ENCODE measurements around the gene TNFRSF1A. TPM values are rescaled to one million over a fixed set of nuclear protein-coding genes. Genes with fewer than 3 reads are reported as not detected.

The TNFRSF1A gene
- 93.4 and 152 TPM in 2 replicates for total RNA-seq

DNA sequence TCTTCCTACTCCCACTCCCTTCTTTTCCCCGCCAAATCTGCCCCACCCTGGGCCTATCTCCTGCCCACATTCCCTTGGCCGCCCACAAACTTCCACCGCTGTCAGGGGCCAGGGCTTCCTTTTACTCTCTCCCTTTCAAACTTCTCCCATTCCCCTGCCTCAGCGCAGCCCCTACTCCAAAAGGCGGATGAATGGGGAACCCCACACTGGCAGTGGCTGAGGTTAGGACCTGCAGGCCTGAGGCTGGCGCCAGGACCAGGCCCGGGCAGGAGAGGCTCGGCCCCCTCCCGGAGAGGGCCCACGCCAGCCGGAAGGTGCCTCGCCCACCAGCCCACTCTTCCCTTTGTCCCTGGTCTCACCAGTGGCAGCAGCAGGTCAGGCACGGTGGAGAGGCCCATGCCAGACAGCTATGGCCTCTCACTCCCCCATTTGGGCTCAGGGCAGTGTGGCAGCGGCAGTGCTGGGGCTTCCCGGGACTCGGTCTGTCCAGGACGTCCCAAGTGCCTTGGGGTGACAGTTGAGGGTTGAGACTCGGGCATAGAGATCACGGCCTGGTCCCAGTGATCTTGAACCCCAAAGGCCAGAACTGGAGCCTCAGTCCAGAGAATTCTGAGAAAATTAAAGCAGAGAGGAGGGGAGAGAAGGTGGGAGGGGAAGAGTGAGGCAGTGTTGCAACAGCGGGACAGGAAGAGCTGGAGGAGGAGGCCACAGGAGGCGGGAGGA lies at the start of gene TNFRSF1A:
Gene TNFRSF1A, minus strand, starts transcription at position 660 of the 723 bp plus-strand sequence. Its CDS starts 262 bp downstream, at position 398.

DNA sequence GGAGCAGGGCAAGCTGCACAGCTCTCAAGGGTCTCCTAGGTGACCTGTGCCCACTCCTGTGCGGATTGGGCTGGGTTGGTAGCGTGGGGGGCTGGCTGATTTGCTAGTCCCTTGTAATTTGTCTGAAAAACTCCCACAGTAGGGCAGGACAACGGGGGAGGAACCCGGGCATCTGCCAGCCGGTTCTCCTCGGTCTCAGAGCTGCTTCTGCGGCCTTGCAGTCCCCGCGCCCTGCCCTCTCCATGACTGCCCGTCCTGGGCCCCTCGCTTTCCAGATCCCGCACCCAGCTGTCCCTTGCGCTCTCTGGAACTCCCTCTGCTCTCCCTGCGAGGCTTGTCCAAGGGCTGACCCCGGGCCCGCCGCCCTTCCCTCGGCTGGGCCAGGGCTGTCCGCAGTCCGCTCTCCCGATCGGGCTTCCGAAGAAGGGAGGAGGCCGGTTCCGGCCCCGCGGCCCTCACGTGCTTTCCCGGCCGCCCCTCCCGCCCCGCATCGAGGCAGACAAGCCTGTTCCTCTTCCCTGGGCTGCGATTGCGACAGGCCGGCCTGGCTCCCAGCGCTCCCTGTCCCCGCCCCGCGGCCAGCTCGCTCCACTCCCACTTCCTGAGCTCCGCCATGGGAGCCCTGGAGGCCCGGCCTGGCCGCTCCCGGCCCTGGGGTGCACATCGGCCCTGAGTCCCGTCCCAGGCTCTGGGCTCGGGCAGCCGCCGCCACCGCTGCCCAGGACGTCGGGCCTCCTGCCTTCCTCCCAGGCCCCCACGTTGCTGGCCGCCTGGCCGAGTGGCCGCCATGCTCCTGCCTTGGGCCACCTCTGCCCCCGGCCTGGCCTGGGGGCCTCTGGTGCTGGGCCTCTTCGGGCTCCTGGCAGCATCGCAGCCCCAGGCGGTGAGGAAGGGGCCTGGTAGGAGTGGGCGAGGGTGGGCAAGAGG lies 42.0 kb upstream of the TNFRSF1A start, which contains the start of gene LTBR:
Gene LTBR, plus strand, starts transcription at position 591 of the 927 bp plus-strand sequence. Its CDS starts 197 bp downstream, at position 788.

DNA sequence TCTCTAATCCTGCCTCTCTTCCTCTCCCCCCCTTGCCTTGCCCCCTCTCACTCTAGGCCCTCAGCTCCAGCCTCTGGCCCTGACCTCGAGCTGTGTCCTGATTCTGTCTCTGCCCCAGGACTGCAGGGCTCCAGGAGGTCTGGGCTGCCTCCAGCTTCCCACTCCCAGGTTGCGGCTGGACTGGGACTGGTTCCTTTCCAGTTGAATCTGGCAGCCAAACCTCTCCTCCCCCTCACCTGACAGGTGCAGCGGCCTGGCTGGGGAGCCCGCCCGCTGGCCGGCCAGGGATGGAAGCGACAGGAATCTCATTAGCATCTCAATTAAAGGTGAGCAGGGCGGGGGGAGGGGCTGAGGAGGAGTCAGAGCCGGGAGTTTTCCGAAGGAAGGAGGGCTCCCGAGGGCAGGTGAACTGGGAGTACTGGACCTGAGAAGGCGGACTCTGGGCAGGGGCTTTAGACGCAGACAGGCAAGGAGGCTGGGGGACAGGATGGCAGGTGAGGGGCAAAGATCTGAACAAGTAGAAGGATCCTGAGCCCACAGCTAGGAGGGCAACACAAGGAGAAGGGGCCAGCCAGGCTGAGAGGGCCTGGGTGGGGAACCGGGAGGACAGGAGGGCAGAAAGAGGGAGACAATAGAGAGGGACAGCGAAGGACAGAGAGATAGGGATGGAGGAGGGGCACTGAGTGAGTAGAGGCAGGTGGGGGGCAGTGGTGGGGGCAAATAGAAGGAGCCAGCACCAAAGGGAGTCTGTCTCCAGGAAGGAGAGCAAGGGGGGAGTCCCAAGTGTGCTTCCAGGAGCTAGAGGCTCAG lies 33.6 kb upstream of the TNFRSF1A start, which contains the start of gene SCNN1A:
Gene SCNN1A, minus strand, starts transcription at position 295 of the 810 bp plus-strand sequence. CDS start 780 bp downstream, outside the sequence.

Other genes with a start within 250 kb of the TNFRSF1A start
- 0.83 and 1.5 TPM in 2 replicates for gene VWF, start 217.4 kb downstream of the TNFRSF1A start, total RNA-seq
- 79.9 and 159 TPM in 2 replicates for gene CD9, start 141.7 kb downstream of the TNFRSF1A start, total RNA-seq
- not detected in 2 replicates for gene PLEKHG6, start 31.4 kb downstream of the TNFRSF1A start, total RNA-seq
- 0.28 and 0.30 TPM in 2 replicates for gene SCNN1A, start 33.5 kb upstream of the TNFRSF1A start, total RNA-seq
- 52.1 and 63.8 TPM in 2 replicates for gene LTBR, start 42.1 kb upstream of the TNFRSF1A start, total RNA-seq
- gene CD27, start 102.9 kb upstream of the TNFRSF1A start, total RNA-seq: not detected in 2 replicates
- gene TAPBPL, start 110.0 kb upstream of the TNFRSF1A start, total RNA-seq: 10.3 and 15.7 TPM in 2 replicates
- 5.3 and 7.4 TPM in 2 replicates for gene VAMP1, start 128.6 kb upstream of the TNFRSF1A start, total RNA-seq
- gene MRPL51, start 151.2 kb upstream of the TNFRSF1A start, total RNA-seq: 91.5 and 97.4 TPM in 2 replicates
- 34.4 and 64.1 TPM in 2 replicates for gene NCAPD2, start 152.0 kb upstream of the TNFRSF1A start, total RNA-seq
- gene GAPDH, start 192.4 kb upstream of the TNFRSF1A start, total RNA-seq: 7,061 and 9,871 TPM in 2 replicates
- gene IFFO1, start 214.0 kb upstream of the TNFRSF1A start, total RNA-seq: 10.4 and 11.8 TPM in 2 replicates
- 20.8 and 32.5 TPM in 2 replicates for gene NOP2, start 226.2 kb upstream of the TNFRSF1A start, total RNA-seq

Measured in smooth muscle cell of the umbilical artery (primary cell).